Inflammatory macrophage treated with lipopolysaccharide for 1 hour (primary cell): ENCODE data around the gene DPP4.
A peak's percentile ranks its signal among the peaks of the same experiment; 100 is the strongest.
"Not testable (repeated sequence)": the region's sequence is repeated elsewhere in the genome, so short reads cannot be mapped to it uniquely, and the experiment has no call there.

Experiments used
- DNase-seq, 2 donors: peaks; one replicate each; pipeline ENCODE4 v3.0.0-alpha.2; 2020 to 2022

DPP4 gene

GRCh38 chr2:161983866-161984265, 90.1 kb downstream of the DPP4 start:
- no peak for DNase-seq

- no peak for DNase-seq
Measured at GRCh38 chr2:161983331-161983651, 90.7 kb downstream of the DPP4 start.

- DNase-seq: no peak
Measured at GRCh38 chr2:161982548-161983330, 91.3 kb downstream of the DPP4 start.

GRCh38 chr2:161981679-161982250, 92.2 kb downstream of the DPP4 start:
- DNase-seq: no peak

- DNase-seq: no peak
Measured at GRCh38 chr2:161980976-161981375, 93.0 kb downstream of the DPP4 start.

- DNase-seq: peak in 1 of 2 donors; percentile 42
Measured at GRCh38 chr2:161979490-161979889, 94.5 kb downstream of the DPP4 start.

GRCh38 chr2:161977926-161978325, 96.1 kb downstream of the DPP4 start:
- not testable (repeated sequence) for DNase-seq

GRCh38 chr2:161976917-161977316, 97.1 kb downstream of the DPP4 start:
- DNase-seq: peak in 1 of 2 donors; percentile 30

- peak in 1 of 2 donors; percentile 45 for DNase-seq
Measured at GRCh38 chr2:161976295-161976694, 97.7 kb downstream of the DPP4 start.

- DNase-seq: no peak
Measured at GRCh38 chr2:161975813-161976160, 98.2 kb downstream of the DPP4 start.

GRCh38 chr2:161975062-161975812, 98.8 kb downstream of the DPP4 start:
- peak; percentile 91 to 93 for DNase-seq

- DNase-seq: peak; percentile 79 to 91
Measured at GRCh38 chr2:161974461-161974860, 99.6 kb downstream of the DPP4 start.

GRCh38 chr2:161972866-161973265, 101.1 kb downstream of the DPP4 start:
- no peak for DNase-seq

- DNase-seq: no peak
Measured at GRCh38 chr2:161972232-161972631, 101.8 kb downstream of the DPP4 start.

GRCh38 chr2:161971551-161971950, 102.5 kb downstream of the DPP4 start:
- DNase-seq: no peak

- DNase-seq: no peak
Measured at GRCh38 chr2:161969159-161969558, 104.9 kb downstream of the DPP4 start.

GRCh38 chr2:161965994-161966393, 108.0 kb downstream of the DPP4 start:
- DNase-seq: peak; percentile 88

GRCh38 chr2:161964160-161964559, 109.9 kb downstream of the DPP4 start:
- DNase-seq: no peak

- peak in 1 of 2 donors; percentile 51 for DNase-seq
Measured at GRCh38 chr2:161962160-161962559, 111.9 kb downstream of the DPP4 start.

GRCh38 chr2:161961061-161961460, 113.0 kb downstream of the DPP4 start:
- DNase-seq: peak; percentile 83 to 93

- DNase-seq: no peak
Measured at GRCh38 chr2:161956738-161957137, 117.3 kb downstream of the DPP4 start.

- DNase-seq: no peak
Measured at GRCh38 chr2:161955211-161955610, 118.8 kb downstream of the DPP4 start.

GRCh38 chr2:161954103-161954502, 119.9 kb downstream of the DPP4 start:
- no peak for DNase-seq

- not testable (repeated sequence) for DNase-seq
Measured at GRCh38 chr2:161953367-161953766, 120.6 kb downstream of the DPP4 start.
